ENCODE data around the gene DEGS2. TPM values are rescaled to one million over a fixed set of nuclear protein-coding genes. Genes with fewer than 3 reads are reported as not detected.
A peak's percentile ranks its signal among the peaks of the same experiment; 100 is the strongest.

Gene DEGS2
- total RNA-seq, 1 donor from 2014 or later = not detected

DNA sequence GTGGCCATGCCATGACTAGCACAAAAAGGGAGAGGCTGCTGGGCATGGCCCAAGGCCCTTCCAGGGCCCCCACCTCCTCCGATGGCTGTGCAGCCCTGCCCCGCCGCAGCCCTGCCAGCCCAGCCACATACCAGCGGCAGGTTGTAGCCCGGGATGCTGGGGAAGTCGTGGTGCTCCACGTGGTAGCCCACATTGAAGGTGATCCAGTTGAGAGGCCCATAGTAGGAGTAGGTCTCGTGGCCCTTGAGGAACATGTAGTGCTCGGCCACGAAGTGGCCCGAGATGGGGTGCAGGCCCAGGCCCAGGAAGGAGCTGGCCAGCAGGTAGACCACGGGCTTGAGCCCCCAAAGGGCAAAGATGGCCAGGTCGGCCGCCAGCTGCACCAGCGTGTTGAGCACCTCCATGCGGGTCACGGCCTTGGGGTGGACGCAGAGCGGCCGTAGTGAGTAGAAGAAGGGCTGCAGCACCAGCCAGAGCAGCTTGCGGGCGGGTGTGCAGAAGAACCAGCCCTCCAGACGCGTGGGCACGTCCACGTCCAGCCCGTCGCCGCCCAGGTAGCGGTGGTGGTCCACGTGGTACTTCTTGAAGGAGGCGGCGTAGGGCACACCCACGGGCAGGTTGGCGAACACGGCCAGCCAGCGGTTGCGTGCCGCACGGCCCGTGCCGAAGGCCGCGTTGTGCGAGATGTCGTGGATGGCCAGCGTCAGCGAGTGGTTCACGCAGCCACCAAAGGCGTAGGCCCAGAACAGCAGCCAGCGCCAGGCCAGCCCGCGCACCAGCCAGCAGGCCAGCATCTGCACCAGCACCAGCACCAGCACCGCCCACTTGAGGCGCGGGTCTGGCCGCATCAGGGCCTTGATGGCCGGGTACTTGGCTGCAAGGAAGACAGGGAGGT lies 10.4 kb downstream of the DEGS2 start:
- no peak for DNase-seq (ENCODE audit: low spot score)

DNA sequence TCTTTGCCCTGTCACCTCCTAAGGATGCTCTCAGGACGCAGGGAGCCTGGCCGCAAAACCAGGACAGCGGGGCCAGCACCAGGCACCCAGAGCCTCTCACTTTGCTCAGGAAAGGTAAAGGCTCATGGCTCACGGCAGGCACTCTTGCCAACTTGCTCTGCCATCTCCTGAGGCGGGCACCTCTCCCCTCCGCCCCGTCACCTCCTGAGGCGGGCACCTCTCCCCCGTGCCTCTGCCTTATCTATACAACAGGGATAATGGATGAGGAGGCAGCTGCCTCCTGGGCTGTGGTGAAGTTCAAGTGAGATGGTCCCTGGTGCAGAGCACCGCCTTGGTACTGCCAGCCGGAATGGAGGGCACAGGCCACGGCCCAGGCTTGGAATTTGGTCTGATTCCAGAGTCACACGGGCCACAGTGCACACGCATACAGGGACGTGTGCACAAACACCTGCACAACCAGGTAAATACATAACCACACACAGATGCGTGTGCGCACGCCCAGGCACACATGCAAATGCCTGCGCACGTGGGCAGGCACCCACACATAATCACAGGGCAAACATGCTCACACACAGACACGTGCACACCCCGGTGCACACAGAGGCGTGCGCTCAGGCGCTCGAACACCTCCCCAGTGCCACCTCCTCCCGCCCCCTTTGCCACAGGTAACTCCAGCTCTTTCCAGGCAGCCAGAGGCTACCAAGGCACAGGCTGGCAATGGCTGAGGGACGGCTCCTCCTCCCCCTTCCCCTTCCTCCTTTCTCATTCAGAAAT lies 11.6 kb downstream of the DEGS2 start:
- DNase-seq (ENCODE audit: low spot score) = no peak

DNA sequence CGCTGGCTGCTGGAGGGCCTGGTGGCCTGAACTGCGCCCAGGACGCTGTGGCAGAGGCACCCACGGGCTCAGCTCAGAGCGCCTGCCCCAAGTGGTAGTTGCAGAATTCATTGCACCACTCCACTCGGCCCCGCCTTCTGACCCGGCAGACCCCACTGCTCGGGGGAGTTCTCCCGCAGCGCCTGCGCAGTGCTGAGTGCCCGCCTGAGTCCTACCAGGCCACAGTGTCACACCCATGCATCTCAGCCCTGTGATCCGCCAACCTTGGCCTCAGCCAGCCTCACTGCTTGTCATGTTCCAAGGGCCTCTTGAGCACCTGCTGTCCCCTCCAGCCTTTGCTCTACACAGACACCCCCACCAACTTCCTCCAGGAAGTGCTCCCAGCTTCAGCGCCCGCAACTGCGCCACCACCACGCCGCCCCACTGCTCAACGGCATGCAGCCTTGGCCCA lies 12.2 kb downstream of the DEGS2 start:
- no peak for DNase-seq (ENCODE audit: low spot score)

DNA sequence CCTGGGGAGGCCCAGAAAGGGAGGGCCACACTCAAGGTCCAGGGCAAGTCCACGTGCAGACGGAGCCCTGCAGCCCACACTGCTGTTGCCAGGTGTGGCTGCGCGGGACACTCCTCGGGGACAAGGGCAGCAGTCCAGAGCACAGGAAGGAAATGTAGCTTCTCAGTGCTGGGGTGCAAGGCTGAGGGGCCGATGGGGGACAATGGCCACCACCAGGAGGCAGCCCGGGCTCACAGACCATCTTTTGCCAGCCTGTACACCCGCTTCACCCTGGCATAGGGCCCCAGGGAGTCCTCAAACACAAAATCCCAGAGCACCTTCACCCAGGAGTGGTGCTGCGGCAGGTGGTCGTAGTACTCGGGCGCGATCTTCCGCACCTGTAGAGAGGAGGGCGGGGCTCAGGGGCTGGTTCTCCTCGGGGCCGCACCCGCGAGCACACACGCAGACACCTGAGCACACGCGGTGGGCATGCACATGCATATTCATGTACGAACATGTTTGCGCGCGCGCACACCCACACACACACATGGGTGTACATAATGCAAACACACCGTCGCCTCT lies 12.8 kb downstream of the DEGS2 start:
- DNase-seq (ENCODE audit: low spot score) = no peak

DNA sequence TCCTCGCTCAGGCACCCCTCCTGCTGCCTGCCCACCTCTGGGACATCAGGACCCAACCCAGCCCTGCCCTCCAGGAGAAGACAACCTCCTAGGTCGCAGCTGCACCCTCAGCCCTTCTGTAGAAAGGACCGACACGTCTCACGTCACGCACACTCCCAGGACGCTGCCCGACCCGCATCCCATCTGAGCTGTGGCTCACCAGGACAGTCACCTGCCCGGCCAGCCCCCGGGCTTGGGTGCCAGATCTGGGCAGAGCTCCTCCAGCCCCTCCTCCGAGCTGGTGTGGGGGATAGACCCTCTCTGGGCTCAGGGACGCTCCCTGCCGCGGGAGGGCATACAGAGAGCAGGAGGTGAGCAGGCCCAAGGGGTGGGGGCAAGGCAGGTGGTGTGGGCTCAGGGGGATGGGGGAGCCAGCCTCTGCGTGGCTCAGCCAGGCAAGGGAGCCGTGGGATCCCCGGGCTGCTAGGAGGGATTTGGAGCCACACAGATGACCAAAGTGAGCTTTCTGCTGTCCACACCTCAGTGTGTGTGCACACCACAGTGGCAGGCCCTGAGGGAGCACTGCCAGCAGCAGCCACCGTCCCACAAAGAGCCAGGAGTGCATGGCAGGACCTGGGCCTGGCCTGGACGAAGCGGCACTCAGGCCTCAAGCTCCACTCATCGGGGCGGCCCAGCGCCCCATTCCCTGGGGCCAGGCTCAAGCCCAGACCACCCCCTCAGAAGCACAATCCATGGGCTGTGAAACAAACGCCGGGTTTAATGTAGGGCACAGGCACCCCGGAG lies 13.6 kb downstream of the DEGS2 start:
- no peak for DNase-seq (ENCODE audit: low spot score)

DNA sequence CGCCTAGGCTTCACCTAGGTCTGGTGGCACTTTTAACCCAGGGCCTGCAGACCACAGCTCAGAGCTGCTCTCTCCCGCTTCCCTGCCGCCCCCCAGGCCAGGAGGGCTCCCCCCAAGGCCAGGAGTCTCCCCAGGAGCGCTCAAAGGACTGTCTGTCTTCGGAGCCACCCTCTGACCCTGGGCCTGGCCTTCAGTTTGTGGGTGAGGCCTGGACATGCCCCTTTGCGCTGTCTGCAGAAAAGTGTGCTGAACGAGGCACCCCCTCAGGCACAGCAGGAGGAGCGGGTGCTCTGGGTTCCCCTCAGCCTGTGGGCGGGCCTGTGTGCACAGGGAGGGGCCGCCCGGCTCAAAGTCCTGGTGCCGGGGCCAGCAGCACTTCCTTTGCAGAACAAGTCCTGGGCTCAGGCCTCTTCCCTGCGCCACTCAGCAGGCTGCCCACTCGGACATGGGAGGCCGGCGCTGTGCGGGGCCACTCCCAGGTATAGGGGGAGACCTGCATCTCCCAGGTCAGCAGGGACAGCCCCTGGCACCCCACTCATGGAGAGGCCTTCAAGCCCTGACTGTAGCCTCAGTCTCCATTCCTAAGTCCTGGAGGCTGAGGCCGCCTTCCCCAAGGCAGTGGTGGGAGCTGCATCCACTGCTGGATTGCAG lies 14.3 kb downstream of the DEGS2 start:
- DNase-seq (ENCODE audit: low spot score) = no peak

GRCh38 chr14:100144645-100144995 lies 14.8 kb downstream of the DEGS2 start:
- DNase-seq (ENCODE audit: low spot score) = no peak

GRCh38 chr14:100143934-100144333 lies 15.5 kb downstream of the DEGS2 start:
- DNase-seq (ENCODE audit: low spot score) = no peak

- DNase-seq (ENCODE audit: low spot score) = no peak
These were observed 15.9 kb downstream of the DEGS2 start for GRCh38 chr14:100143523-100143922.

GRCh38 chr14:100142073-100143040 lies 17.1 kb downstream of the DEGS2 start:
- DNase-seq (ENCODE audit: low spot score) = peak; percentile 77

GRCh38 chr14:100141098-100141497 lies 18.3 kb downstream of the DEGS2 start:
- DNase-seq (ENCODE audit: low spot score) = no peak

DNA sequence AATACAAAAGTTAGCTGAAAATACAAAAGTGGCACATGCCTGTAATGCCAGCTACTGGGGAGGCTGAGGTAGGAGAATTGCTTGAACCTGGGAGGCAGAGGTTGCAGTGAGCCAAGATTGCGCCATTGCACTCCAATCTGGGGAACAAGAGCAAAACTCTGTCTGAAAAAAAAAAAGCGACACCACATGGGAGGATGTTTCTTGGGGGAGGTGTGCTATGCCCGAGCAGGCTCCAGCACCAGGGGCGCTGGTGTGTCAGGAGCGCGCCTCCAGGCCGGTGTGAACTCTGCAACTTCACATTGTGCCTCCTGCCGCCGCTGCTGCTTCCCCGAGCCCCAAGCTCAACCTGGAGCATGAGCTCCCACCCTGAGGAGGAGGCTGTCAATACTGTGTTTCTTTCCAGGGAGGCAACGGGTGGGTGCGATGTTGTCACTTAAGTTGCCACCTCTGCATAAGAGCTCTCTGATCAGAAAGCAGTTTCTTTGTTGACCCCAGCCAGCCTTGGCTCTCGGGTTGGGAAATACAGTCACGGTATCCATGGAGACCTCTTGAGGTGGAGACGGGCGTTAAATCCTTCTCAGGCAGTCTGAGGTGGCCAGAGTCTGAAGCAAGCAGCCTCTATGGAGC lies 18.9 kb downstream of the DEGS2 start:
- DNase-seq (ENCODE audit: low spot score) = peak; percentile 45

DNA sequence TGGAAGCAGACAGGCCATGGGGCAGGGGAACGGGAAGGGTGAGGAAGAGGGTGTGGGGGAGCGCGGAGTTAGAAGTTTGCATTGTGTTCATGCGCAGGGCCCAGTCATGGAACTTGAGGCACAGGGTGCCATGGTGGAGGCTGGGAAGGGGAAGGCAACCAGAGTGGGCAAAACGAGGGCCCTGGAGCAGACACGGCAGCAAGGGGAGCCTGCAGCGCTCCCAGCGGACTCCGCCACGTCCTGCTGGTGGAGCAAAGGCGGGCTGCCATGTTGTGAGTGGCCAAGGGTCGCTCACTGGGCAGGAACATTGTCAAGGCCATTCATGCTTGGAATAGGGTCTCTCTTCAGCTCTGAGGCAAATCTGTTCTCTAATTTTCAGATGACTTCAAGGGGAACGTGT lies 20.5 kb downstream of the DEGS2 start:
- no peak for DNase-seq (ENCODE audit: low spot score)

DNA sequence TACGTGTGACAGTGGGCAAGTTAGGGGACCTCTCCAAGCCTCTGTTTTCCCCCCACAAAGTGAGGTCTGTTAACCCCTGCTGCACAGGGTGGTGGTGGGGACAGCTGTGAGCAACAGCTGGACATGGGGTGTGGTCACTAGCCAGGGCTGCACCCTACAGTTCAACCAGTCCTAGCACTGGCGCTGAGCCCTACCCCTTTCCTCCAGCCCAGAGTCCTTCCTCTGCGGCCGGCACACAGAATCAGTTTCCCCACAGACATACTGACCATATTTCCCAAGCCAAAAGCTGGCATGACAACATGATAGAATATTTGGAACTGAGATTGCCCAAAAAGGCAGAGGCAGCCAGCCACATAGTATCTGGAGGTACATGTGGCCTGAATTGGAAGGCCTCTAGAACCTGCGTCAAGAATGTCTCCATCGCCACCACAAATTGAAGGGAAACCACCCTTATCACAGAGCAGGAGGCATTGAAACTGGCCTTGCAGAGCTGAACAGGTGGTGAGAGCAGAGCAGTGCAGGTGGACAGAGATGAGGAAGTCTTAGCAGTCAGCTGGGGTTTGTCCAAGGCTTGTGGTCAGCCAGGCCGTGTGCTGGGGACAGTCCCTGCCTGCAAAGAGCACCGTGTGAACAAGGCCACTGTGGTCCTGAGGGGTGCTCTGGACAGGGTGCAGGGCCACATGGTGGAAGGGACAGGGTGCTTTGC lies 21.2 kb downstream of the DEGS2 start:
- DNase-seq (ENCODE audit: low spot score) = no peak

GRCh38 chr14:100137173-100137572 lies 22.3 kb downstream of the DEGS2 start:
- no peak for DNase-seq (ENCODE audit: low spot score)

GRCh38 chr14:100135784-100136183 lies 23.7 kb downstream of the DEGS2 start:
- DNase-seq (ENCODE audit: low spot score) = no peak

- no peak for DNase-seq (ENCODE audit: low spot score)
These were observed 24.4 kb downstream of the DEGS2 start for GRCh38 chr14:100135073-100135472.

DNA sequence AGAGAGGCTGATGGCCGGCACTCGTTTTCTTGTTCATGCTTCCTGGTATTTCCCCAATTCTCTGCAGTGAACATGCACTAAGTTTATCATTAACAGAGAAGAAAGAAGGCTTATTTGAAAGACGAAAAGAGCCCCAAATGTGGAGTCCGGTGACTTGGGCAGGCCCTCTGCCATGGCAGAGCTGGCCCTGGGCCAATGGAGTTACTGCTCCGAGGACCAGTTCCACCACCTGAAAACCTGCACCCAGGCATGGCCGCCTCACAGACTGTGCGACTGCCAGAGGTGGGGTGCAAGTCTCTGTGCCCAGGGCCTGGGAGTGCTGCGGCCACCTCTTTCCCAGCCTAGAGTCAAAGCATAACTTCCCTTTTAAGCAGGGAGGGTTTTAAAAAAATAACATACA lies 24.9 kb downstream of the DEGS2 start:
- no peak for DNase-seq (ENCODE audit: low spot score)
